HL-60 (cell line): ENCODE measurements around the gene CREBBP.

Experiments used
- DNase-seq, 2 experiments: peaks; one replicate each; pipeline ENCODE4 v3.0.0-alpha.2; 2010 to 2020; ENCODE audit warnings: low read depth in 1 of 2, low spot score in 1 of 2
- H3K27ac ChIP-seq: fragments of 250-450 bp; sonication (Bioruptor Pico); replicated peaks from 2 replicates; pipeline ENCODE4 v1.5.1; 2020; ENCODE audit warnings: mild to moderate bottlenecking, moderate library complexity
- H3K27me3 ChIP-seq: fragments of 250-450 bp; sonication (Bioruptor Pico); 2 replicates; pipeline ENCODE4 v1.5.1; 2021; ENCODE audit warnings: mild to moderate bottlenecking, moderate library complexity; ENCODE audit not compliant: insufficient read depth, poor library complexity, severe bottlenecking
- H3K4me3 ChIP-seq: replicated peaks from 2 replicates; pipeline ENCODE4 v1.5.1; 2011; ENCODE audit warnings: mild to moderate bottlenecking, control low read depth, low read length; ENCODE audit not compliant: insufficient read depth
- GABPA ChIP-seq: IDR thresholded peaks from 2 replicates; pipeline ENCODE4 v1.6.1; 2012; ENCODE audit warnings: low read depth
- POLR2AphosphoS5 ChIP-seq: IDR thresholded peaks from 2 replicates; pipeline ENCODE4 v1.6.1; 2012; ENCODE audit warnings: low read depth
- SPI1 ChIP-seq: IDR thresholded peaks from 2 replicates; pipeline ENCODE4 v1.6.1; 2012; ENCODE audit warnings: low read depth, mild to moderate bottlenecking, borderline replicate concordance
- TF ChIP-seq, protein P1 (sequence below): IDR thresholded peaks from one replicate; pipeline ENCODE4 v1.5.1; 2011; ENCODE audit warnings: low read length, control low read depth, inconsistent platforms; ENCODE audit not compliant: insufficient read depth
- TF ChIP-seq, protein P2 (sequence below): IDR thresholded peaks from 2 replicates; pipeline ENCODE4 v1.6.1; 2012; ENCODE audit warnings: low read depth; ENCODE audit not compliant: insufficient replicate concordance

Gene CREBBP

DNA sequence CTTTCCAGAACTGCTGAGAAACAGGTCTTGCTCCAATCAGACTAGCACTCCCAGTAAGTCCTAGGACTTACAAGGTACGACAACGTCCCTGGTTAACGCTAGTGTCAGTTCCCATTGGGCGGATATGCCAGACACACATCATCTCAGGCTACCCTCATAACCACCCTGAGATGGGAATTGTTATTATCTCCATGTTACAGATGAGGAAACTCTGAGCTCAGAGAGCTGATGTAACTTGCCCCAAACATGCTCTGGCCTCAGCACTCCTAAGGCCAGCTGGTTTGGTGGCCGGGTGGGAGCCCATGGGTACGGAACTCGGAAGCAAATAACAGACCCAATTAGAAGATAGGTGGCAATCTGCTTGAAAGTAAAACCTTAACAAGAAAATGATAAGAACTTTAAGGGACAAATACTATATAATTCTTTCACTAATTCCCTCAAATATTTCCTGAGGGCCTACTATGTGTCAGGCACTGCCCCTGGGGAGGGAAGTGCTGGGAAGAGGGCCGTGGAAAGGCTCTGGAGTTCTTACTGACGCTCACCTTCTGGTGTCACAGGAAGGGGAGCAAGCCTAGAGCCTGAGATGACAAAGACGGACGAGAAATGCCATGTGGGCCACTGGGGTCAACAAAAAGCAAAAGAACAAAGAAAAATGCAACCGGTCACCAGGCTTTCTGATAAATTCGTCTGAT, 6.9 kb downstream of the CREBBP start:
- TF ChIP-seq SPI1 (no peak), POLR2AphosphoS5 (no peak), GABPA (no peak)
- TF ChIP-seq, protein P1, sequence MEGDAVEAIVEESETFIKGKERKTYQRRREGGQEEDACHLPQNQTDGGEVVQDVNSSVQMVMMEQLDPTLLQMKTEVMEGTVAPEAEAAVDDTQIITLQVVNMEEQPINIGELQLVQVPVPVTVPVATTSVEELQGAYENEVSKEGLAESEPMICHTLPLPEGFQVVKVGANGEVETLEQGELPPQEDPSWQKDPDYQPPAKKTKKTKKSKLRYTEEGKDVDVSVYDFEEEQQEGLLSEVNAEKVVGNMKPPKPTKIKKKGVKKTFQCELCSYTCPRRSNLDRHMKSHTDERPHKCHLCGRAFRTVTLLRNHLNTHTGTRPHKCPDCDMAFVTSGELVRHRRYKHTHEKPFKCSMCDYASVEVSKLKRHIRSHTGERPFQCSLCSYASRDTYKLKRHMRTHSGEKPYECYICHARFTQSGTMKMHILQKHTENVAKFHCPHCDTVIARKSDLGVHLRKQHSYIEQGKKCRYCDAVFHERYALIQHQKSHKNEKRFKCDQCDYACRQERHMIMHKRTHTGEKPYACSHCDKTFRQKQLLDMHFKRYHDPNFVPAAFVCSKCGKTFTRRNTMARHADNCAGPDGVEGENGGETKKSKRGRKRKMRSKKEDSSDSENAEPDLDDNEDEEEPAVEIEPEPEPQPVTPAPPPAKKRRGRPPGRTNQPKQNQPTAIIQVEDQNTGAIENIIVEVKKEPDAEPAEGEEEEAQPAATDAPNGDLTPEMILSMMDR, result no peak
- TF ChIP-seq, protein P2, sequence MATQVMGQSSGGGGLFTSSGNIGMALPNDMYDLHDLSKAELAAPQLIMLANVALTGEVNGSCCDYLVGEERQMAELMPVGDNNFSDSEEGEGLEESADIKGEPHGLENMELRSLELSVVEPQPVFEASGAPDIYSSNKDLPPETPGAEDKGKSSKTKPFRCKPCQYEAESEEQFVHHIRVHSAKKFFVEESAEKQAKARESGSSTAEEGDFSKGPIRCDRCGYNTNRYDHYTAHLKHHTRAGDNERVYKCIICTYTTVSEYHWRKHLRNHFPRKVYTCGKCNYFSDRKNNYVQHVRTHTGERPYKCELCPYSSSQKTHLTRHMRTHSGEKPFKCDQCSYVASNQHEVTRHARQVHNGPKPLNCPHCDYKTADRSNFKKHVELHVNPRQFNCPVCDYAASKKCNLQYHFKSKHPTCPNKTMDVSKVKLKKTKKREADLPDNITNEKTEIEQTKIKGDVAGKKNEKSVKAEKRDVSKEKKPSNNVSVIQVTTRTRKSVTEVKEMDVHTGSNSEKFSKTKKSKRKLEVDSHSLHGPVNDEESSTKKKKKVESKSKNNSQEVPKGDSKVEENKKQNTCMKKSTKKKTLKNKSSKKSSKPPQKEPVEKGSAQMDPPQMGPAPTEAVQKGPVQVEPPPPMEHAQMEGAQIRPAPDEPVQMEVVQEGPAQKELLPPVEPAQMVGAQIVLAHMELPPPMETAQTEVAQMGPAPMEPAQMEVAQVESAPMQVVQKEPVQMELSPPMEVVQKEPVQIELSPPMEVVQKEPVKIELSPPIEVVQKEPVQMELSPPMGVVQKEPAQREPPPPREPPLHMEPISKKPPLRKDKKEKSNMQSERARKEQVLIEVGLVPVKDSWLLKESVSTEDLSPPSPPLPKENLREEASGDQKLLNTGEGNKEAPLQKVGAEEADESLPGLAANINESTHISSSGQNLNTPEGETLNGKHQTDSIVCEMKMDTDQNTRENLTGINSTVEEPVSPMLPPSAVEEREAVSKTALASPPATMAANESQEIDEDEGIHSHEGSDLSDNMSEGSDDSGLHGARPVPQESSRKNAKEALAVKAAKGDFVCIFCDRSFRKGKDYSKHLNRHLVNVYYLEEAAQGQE, result no peak
- Histone ChIP-seq H3K27ac (no peak overlapping the region), H3K4me3 (no peak overlapping the region), H3K27me3 (no peaks in the 10 kb centered on the region)
- DNase-seq, result no peak

DNA sequence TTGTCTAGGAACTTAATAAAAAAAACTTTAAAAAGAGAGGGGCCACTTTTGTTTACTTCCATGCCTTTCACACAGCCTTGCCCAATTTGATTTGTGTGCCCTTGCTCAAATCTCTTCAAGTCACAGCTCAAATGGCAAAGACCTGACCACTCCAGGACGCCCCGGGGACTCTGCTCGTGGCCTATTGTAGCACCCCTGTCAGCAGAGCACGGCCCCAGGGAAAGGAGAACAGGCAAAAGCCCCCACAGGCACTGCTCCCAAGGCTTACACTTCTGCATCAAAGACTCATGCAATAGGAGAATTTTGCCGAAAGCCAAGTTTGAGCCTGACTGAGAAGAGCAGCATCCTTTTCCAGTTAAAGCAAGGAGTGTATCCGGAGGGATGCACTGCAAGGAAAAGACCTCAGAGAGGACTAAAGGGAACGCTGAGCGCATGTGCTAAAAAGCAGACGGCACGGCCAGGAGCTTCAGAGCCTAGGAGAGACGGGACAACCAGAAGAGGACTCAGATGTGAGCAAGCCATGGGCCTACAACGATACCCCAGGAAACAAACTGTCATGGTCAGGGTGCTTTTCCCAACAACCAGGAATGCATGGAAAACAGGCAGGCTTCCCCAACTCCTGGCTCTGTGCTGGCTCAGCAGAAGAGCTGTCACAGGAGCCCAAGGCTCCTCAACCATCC, 8.2 kb downstream of the CREBBP start:
- H3K4me3 ChIP-seq, result no peak overlapping the region
- no peak for DNase-seq
- TF ChIP-seq, protein P1, result no peak
- TF ChIP-seq SPI1 (no peak), POLR2AphosphoS5 (no peak), GABPA (no peak)
- no peaks in the 10 kb centered on the region for H3K27me3 ChIP-seq
- H3K27ac ChIP-seq, result no peak overlapping the region

DNA sequence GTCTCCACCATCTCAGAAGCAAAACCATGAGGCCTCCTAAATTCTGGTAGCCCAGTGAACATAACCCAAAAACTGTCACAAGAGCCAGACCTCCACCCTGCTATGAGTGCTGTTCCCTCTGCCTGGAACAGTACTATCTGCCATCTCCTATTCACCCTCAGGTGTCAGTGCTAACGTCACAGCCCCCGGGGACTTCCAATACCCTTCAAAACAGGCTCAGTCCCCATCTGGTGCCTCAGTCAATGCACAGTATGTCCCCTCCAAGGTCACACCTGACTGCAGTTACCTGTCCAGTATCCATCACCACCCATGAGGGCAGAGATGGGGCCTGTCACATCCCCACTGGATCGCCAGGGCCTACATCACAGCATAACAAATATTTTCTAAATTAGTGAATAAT, 11.5 kb downstream of the CREBBP start:
- TF ChIP-seq GABPA (no peak), POLR2AphosphoS5 (no peak), SPI1 (no peak)
- TF ChIP-seq, protein P1, result no peak
- TF ChIP-seq, protein P2, result no peak
- Histone ChIP-seq H3K4me3 (no peak overlapping the region), H3K27me3 (no peaks in the 10 kb centered on the region), H3K27ac (no peak overlapping the region)
- DNase-seq, result no peak
